ENCODE results near the gene GAL3ST3.

GRCh38 chr11:66042227-66042995 lies 6.5 kb downstream of the GAL3ST3 start:
- TF ChIP-seq CTCF (IDR thresholded peaks at IDR 0.05; ENCODE audit: low read length) (no peak), EZH2 (IDR thresholded peaks at IDR 0.05; ENCODE audit: borderline replicate concordance, low read length) (no peak)

Data from OCI-LY1 (cell line).